ENCODE measurements around the gene NT5M.

- TF ChIP-seq, protein P1, sequence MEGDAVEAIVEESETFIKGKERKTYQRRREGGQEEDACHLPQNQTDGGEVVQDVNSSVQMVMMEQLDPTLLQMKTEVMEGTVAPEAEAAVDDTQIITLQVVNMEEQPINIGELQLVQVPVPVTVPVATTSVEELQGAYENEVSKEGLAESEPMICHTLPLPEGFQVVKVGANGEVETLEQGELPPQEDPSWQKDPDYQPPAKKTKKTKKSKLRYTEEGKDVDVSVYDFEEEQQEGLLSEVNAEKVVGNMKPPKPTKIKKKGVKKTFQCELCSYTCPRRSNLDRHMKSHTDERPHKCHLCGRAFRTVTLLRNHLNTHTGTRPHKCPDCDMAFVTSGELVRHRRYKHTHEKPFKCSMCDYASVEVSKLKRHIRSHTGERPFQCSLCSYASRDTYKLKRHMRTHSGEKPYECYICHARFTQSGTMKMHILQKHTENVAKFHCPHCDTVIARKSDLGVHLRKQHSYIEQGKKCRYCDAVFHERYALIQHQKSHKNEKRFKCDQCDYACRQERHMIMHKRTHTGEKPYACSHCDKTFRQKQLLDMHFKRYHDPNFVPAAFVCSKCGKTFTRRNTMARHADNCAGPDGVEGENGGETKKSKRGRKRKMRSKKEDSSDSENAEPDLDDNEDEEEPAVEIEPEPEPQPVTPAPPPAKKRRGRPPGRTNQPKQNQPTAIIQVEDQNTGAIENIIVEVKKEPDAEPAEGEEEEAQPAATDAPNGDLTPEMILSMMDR (conservative IDR thresholded peaks at IDR 0.05 in 1 of 2, IDR thresholded peaks at IDR 0.05 in 1 of 2; ENCODE audit: low read depth in 1 of 2, low read length in 2 of 2) = no peak
- TF ChIP-seq EZH2 (IDR thresholded peaks at IDR 0.05; ENCODE audit: low read length, missing control alignments) = no peak
These were observed 44.2 kb downstream of the NT5M start for GRCh38 chr17:17347234-17347955.
